CD14-positive monocyte (primary cell): ENCODE results near the gene SEC14L1. TPM values are rescaled to one million over a fixed set of nuclear protein-coding genes. Genes with fewer than 3 reads are reported as not detected.

ENCODE experiments used
- DNase-seq, 3 donors: peaks; one replicate each; pipeline ENCODE4 v3.0.0-alpha.2; 2011 to 2022
- H2AFZ ChIP-seq: 2 replicates; pipeline ENCODE4 v1.6.0; 2012; ENCODE audit warnings: mild to moderate bottlenecking, low read depth, low read length, inconsistent platforms; ENCODE audit not compliant: insufficient read depth, poor library complexity, severe bottlenecking
- H3K27ac ChIP-seq, 2 donors: 1 replicate in 1 of 2; 2 replicates in 1 of 2; pipeline ENCODE4 v1.5.1; 2012 to 2013; ENCODE audit warnings: low read length in 2 of 2, control low read depth in 1 of 2, inconsistent platforms in 1 of 2, low read depth in 1 of 2, mild to moderate bottlenecking in 1 of 2
- H3K27me3 ChIP-seq, 2 donors: one replicate each; pipeline versions ENCODE4 v1.6.0 to v1.6.1; 2011 to 2013; ENCODE audit warnings: low read length in 2 of 2; ENCODE audit not compliant: control insufficient read depth in 2 of 2, insufficient read depth in 2 of 2
- H3K36me3 ChIP-seq, 2 donors: replicated peaks in 1 of 2; 1 replicate in 1 of 2; 2 replicates in 1 of 2; pipeline versions ENCODE4 v1.5.1 to v1.6.1; 2012 to 2013; ENCODE audit warnings: low read length in 2 of 2, control low read depth in 1 of 2, inconsistent platforms in 1 of 2, mild to moderate bottlenecking in 1 of 2; ENCODE audit not compliant: insufficient read depth in 2 of 2, control insufficient read depth in 1 of 2
- H3K4me1 ChIP-seq, 2 donors: 1 replicate in 1 of 2; 2 replicates in 1 of 2; pipeline versions ENCODE4 v1.5.1 to v1.6.1; 2012 to 2013; ENCODE audit warnings: low read length in 2 of 2, control low read depth in 1 of 2, inconsistent platforms in 1 of 2, mild to moderate bottlenecking in 1 of 2, moderate library complexity in 1 of 2; ENCODE audit not compliant: insufficient read depth in 2 of 2, control insufficient read depth in 1 of 2
- H3K4me2 ChIP-seq: replicated peaks from 2 replicates; pipeline ENCODE3; 2012; ENCODE audit warnings: low read length, moderate library complexity, mild to moderate bottlenecking; ENCODE audit not compliant: poor library complexity, severe bottlenecking; ENCODE audit errors: extremely low read depth
- H3K4me3 ChIP-seq, 3 experiments: fragments of 200-600 bp in 1 of 3; sonication (generic) in 1 of 3; replicated peaks in 1 of 3; 1 replicate in 2 of 3; 2 replicates in 1 of 3; pipeline ENCODE4 v1.5.1; 2011 to 2013; ENCODE audit warnings: low read length in 3 of 3, mild to moderate bottlenecking in 3 of 3, control low read depth in 2 of 3, low read depth in 2 of 3, inconsistent platforms in 1 of 3, moderate library complexity in 1 of 3
- H3K79me2 ChIP-seq: 2 replicates; pipeline ENCODE4 v1.6.0; 2012; ENCODE audit warnings: mild to moderate bottlenecking, control low read depth, inconsistent platforms, low read length, moderate library complexity; ENCODE audit not compliant: insufficient read depth
- H3K9ac ChIP-seq: 2 replicates; pipeline ENCODE4 v1.6.0; 2017; ENCODE audit warnings: low read length, mild to moderate bottlenecking; ENCODE audit not compliant: insufficient read depth, poor library complexity, severe bottlenecking
- H3K9me3 ChIP-seq, 2 donors: replicated peaks in 1 of 2; 1 replicate in 1 of 2; 2 replicates in 1 of 2; pipeline versions ENCODE4 v1.5.1 to v1.6.1; 2012 to 2013; ENCODE audit warnings: low read length in 2 of 2, control low read depth in 1 of 2; ENCODE audit not compliant: control insufficient read depth in 1 of 2, insufficient read depth in 1 of 2
- H4K20me1 ChIP-seq: 2 replicates; pipeline ENCODE4 v1.6.0; 2012; ENCODE audit warnings: mild to moderate bottlenecking, low read length, control low read depth, moderate library complexity; ENCODE audit not compliant: insufficient read depth
- H3K27ac Mint-ChIP-seq, 7 donors: one replicate each; pipeline ENCODE4 v1.8.0; 2020; ENCODE audit warnings: mild to moderate bottlenecking in 7 of 7, mixed read lengths in 7 of 7, moderate library complexity in 6 of 7, inconsistent platforms in 2 of 7
- H3K27me3 Mint-ChIP-seq, 3 donors: one replicate each; pipeline ENCODE4 v1.8.0; 2021 to 2022; ENCODE audit warnings: low read depth in 3 of 3, mild to moderate bottlenecking in 3 of 3, mixed read lengths in 3 of 3, moderate library complexity in 3 of 3, inconsistent platforms in 1 of 3
- H3K36me3 Mint-ChIP-seq, 2 donors: one replicate each; pipeline ENCODE4 v1.8.0; 2020; ENCODE audit warnings: mixed read lengths in 2 of 2, inconsistent platforms in 1 of 2, mild to moderate bottlenecking in 1 of 2
- H3K4me1 Mint-ChIP-seq: one replicate; pipeline ENCODE4 v1.8.0; 2020; ENCODE audit warnings: mild to moderate bottlenecking, mixed read lengths
- H3K4me3 Mint-ChIP-seq, 2 donors: one replicate each; pipeline ENCODE4 v1.8.0; 2020; ENCODE audit warnings: mild to moderate bottlenecking in 2 of 2, mixed read lengths in 2 of 2, moderate library complexity in 1 of 2
- H3K9me3 Mint-ChIP-seq, 7 donors: one replicate each; pipeline ENCODE4 v1.8.0; 2020 to 2022; ENCODE audit warnings: mixed read lengths in 7 of 7, mild to moderate bottlenecking in 6 of 7, moderate library complexity in 6 of 7, inconsistent platforms in 2 of 7
- WGBS: methylation state at CpG from one replicate; pipeline ENCODE4 v1.1.5; 2013; ENCODE audit warnings: missing lambda C conversion rate; ENCODE audit not compliant: insufficient coverage; 5-methylcytosine and 5-hydroxymethylcytosine counted together
- intact Hi-C, 2 donors: fragments of 100-400 bp; cut with micrococcal nuclease; formaldehyde crosslinking; loops; one replicate each; pipeline versions ENCODE4 v1.15.0 to v1.15.1; 2023
- polyA plus RNA-seq, 3 donors: library from polyadenylated mRNA; depleted of rRNA in 1 of 3; unstranded in 2 of 3; stranded (reverse) in 1 of 3; fragments of 300-500 nt in 2 of 3; fragments of >200 nt in 1 of 3; fragmentation: Illumina TruSeq in 2 of 3; gene quantifications; 1 replicate in 2 of 3; 2 replicates in 1 of 3; pipeline ENCODE4 v1.2.3, GENCODE V29; 2012 to 2021
- TF ChIP-seq, protein P1 (sequence below): fragments of 200-600 bp; IDR thresholded peaks from one replicate; pipeline ENCODE4 v1.8.0; 2022; ENCODE audit warnings: antibody characterized with exemption, mild to moderate bottlenecking

Gene SEC14L1
- polyA plus RNA-seq, 3 donors: 34.1 to 76.4 (median 43.2) TPM

DNA sequence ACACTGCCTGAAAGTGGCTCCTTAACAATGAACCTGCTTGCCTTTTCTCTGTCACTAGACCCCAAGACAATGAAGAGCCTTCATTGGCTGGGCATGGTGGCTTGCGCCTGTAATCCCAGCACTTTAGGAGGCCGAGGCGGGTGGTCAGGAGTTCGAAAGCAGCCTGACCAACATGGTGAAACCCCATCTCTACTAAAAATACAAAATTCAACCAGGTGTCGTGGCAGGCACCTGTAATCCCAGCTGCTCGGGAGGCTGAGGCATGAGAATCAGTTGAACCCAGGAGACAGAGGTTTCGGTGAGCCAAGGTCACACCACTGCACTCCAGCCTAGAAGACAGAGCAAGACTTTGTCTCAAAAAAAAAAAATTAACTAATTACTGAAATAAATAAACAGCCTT, 45.3 kb upstream of the SEC14L1 start:
- intact Hi-C loops: loop anchor here in 1 of 2 donors (5.0 kb wide), 1 partner anchor 47 kb away; the partner anchor contains the start of gene SEC14L1

DNA sequence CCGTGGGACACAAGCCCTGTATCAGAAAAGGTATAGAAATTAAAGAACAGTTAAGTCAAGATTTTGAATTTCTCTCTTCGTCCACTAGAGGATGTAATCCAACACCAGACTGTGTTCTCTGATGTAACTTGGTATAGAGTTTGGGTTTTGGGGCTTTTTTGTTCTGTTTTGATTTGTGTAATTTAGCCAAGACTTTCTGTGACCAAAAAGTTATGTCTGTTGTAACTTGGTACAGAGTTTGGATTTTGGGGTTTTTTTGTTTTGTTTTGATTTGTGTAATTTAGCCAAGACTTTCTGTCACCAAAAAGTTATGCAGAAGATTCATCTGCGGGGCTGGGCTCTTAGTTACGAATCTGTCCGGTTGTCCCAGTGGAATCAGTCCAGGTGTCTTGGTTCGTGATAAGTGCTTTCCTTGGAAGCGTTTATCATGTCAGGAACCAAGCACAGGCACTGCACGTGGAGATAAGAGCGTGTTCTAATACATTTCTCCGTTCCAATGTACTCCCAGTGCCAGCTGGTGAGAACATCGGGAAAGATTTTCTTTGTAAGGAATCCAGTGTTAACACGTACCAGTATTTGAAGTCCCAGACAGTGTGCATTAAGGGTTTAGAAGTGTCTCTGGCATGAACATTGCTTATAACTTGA, 44.1 kb upstream of the SEC14L1 start:
- TF ChIP-seq, protein P1, sequence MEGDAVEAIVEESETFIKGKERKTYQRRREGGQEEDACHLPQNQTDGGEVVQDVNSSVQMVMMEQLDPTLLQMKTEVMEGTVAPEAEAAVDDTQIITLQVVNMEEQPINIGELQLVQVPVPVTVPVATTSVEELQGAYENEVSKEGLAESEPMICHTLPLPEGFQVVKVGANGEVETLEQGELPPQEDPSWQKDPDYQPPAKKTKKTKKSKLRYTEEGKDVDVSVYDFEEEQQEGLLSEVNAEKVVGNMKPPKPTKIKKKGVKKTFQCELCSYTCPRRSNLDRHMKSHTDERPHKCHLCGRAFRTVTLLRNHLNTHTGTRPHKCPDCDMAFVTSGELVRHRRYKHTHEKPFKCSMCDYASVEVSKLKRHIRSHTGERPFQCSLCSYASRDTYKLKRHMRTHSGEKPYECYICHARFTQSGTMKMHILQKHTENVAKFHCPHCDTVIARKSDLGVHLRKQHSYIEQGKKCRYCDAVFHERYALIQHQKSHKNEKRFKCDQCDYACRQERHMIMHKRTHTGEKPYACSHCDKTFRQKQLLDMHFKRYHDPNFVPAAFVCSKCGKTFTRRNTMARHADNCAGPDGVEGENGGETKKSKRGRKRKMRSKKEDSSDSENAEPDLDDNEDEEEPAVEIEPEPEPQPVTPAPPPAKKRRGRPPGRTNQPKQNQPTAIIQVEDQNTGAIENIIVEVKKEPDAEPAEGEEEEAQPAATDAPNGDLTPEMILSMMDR: peak; percentile 83
- Histone ChIP-seq H3K4me1 (peaks cover 44 to 45% of the 10 kb centered on the region in 2 donors), H3K79me2 (peaks cover 19% of the 10 kb centered on the region), H3K36me3 (peaks cover 34 to 42% of the 10 kb centered on the region in 2 donors), H3K9ac (no peak overlapping the region), H3K27ac (peak overlapping the region in 1 of 2 donors; percentile 2), H3K4me2 (no peak overlapping the region), H3K27me3 (no peaks in the 10 kb centered on the region), H4K20me1 (no peaks in the 10 kb centered on the region), H3K4me3 (no peak overlapping the region), H3K9me3 (no peaks in the 10 kb centered on the region), H2AFZ (no peak overlapping the region)
- peak in 2 of 3 donors; percentile 42 to 47 for DNase-seq
- WGBS: 97% methylated on average over 10 of the region's 12 CpGs
- Mint-ChIP-seq H3K9me3 (peaks cover 0 to 2% (median 0%) of the 10 kb centered on the region in 7 donors), H3K36me3 (peaks cover 45 to 62% of the 10 kb centered on the region in 2 donors), H3K27ac (peak overlapping the region; percentile 48 to 99 (median 74)), H3K4me3 (no peak overlapping the region), H3K4me1 (peaks cover 41% of the 10 kb centered on the region), H3K27me3 (no peaks in the 10 kb centered on the region)
- intact Hi-C loops: loop anchor here in 1 of 2 donors (5.0 kb wide), 1 partner anchor 46 kb away; the partner anchor contains the start of gene SEC14L1

More for the DNA sequence above, 45.3 kb upstream of the SEC14L1 start:
- 96% methylated on average over 7 of the region's 7 CpGs for WGBS
- Histone ChIP-seq H2AFZ (no peak overlapping the region), H4K20me1 (no peaks in the 10 kb centered on the region), H3K9me3 (no peaks in the 10 kb centered on the region), H3K4me1 (peaks cover 38 to 40% of the 10 kb centered on the region in 2 donors), H3K27ac (no peak overlapping the region), H3K27me3 (no peaks in the 10 kb centered on the region), H3K9ac (no peak overlapping the region), H3K79me2 (peaks cover 30% of the 10 kb centered on the region), H3K36me3 (peaks cover 40 to 54% of the 10 kb centered on the region in 2 donors), H3K4me3 (no peak overlapping the region), H3K4me2 (no peak overlapping the region)
- Mint-ChIP-seq H3K27ac (no peak overlapping the region), H3K4me3 (no peak overlapping the region), H3K4me1 (peaks cover 41% of the 10 kb centered on the region), H3K27me3 (no peaks in the 10 kb centered on the region), H3K36me3 (peaks cover 51 to 67% of the 10 kb centered on the region in 2 donors), H3K9me3 (peaks cover 0 to 2% (median 0%) of the 10 kb centered on the region in 7 donors)
- DNase-seq: no peak
- TF ChIP-seq, protein P1: no peak
